Embryonic facial prominence (tissue), 1 donor: ENCODE results near the gene HNRNPLL.
A peak's percentile ranks its signal among the peaks of the same experiment; 100 is the strongest.
"Not testable (repeated sequence)": the region's sequence is repeated elsewhere in the genome, so short reads cannot be mapped to it uniquely, and the experiment has no call there.

ENCODE experiments used
- DNase-seq: peaks from one replicate; pipeline ENCODE4 v3.0.0-alpha.2; 2016; ENCODE audit errors: extremely low spot score

Gene HNRNPLL

DNA sequence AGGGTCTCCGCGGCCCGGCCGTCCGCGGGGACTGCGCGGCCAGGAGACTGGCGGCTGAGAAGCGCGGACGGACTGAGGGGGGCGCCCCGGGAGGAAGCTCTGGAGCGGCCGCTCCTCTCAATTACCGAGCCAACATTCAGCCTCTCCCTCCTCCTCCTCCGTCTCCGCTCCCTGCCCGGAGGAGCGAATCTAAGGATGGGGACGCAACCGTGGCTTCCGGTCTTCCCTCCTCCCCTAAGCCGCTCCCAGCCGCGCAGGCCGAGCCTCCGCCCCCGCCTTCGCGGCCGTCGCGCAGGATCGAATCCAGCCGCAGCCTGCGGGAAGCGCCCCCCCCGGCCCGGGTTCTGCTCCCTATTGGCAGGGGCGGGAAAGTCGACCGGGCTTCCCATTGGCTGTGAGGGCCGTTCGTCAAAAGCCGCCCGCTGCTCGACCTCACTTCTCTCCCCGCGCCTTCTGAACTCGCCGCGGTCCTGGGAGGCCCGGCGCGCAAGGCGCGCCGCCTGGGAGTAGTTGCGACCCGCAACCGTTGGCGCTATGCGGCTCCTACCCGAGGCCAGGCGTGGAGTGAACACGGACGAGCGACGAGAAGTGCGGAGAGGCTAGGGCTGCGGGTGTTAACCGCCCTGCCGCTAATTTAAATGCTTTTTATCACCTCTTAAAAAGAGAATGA, at the start of gene HNRNPLL:
Gene HNRNPLL (minus strand): TSS at position 197 of the 670 bp plus-strand sequence. CDS start 302 bp downstream, outside the sequence.
- peak; percentile 92 for DNase-seq

DNA sequence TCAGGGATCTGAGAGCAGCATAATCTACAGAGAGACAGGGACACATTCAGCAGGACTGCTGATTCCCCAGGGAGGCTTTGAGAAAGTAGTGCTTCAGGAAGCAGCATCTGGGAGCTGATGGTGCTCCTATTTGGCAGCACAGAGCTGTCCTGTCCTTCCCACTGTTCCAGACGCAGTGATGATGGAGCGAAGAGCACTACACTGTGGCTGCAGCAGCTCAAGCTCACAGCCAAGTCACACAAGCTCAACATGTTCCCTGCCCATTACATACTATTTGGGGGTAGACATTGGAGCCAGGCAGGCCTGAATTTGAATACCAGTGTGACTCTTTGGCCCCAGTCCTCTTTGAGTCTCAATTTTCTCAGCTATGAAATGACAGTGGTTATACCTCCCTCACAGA, 48.0 kb upstream of the HNRNPLL start:
- no peak for DNase-seq

DNA sequence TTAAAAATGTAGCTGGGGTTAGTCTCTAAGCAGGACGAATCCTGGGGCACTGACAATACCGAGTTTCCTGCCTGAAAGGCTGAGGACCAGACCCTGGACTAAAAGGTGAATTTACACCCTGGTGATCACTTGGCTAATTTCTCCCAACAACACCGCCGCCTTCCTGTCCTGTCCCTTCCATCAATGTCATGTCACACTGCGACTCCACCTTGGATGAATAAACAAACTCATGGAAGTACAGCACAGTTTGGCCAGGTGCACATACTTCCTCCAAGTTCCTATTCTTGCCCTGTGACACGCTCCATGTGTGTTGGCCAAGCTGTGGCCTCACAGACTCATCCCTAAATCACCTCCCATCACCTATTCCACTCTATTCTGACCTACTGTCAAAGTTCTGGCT, 47.3 kb upstream of the HNRNPLL start:
- no peak for DNase-seq

DNA sequence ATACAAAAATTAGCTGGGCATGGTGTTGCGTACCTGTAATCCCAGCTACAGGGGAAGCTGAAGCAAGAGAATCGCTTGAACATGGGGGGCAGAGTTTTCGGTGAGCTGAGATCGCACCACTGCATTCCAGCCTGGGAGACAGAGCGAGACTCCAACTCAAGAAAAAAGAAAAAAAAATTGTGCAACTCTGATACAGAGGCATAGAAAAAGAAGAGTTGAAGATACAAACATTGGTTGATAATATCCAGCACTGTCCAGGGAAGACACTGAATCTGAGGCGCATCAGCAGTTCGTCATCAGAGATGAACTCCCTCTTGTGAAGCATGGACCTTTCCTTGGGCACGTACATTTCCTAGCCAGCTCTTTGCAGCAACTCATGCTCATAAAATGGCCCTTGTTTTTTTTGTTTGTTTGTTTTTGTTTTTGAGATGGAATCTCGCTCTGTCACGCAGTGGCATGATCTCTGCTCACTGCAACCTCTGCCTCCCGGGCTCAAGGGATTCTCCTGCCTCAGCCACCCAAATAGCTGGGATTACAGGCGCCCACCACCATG, 46.5 kb upstream of the HNRNPLL start:
- no peak for DNase-seq

DNA sequence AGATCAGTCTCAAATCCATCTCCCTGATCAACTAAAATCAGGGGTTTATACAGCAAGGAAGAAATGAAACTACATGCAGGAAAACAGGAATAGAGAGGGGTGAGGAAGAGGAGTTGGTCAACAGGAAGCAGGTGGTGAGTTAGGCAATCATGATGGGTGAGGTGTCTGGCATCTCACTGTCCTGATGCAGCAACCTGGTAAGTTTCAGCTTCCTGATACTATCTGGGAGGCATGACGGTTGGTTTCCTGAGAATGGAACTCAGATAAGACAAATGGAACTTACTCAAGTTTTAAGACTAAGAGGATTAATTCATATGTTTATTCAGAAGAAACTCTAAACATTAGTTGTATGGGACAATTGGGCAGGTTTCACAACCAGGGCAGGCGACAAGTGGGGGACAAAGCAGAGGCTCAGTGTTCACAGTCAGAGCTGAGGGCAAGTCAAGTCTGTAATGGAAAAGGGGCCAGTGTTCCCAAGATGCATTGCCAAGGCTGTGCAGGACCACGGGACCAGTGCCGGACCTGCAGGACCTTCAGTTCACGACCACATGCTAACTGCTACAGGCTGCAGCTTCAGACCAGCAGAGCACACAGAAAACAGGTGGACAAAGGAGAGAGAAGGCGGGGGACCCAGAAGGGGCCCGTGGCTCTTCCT, 45.5 kb upstream of the HNRNPLL start:
- DNase-seq = no peak

DNA sequence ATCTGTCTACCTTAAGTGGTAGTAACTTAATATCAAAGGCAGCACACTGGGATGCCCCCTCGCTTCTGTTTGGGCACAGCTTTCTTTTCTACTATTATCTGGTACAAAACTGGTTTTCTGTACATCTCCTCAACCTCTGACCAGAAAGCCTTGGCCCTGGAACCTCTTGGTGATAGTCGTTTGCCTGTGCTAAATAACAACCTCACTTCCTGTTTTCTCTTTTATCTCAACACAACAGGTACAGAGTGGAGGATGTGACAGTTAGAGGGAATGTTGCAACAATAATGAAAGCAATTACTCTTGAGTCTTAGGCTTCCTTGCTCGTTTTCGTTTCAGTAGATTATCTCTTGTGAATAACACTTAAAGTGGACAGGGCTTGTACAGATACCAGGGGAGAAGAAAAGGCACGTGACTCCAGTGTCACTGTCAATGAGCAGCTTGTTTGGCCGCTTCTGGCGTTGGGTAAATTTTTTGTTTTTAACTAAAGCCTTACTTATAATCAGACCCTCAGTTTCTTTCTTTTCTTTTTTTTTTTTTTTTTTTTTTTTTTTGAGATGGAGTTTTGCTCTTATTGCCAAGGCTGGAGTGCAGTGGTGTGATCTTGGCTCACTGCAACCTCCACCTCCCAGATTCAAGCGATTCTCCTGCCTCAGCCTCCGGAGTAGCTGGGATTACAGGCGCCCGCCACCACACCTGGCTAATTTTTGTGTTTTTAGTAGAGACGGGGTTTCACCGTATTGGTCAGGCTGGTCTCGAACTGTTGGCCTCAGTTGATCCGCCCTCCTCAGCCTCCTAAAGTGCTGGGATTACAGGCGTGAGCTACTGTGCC, 41.2 kb upstream of the HNRNPLL start:
- DNase-seq = not testable (repeated sequence)

DNA sequence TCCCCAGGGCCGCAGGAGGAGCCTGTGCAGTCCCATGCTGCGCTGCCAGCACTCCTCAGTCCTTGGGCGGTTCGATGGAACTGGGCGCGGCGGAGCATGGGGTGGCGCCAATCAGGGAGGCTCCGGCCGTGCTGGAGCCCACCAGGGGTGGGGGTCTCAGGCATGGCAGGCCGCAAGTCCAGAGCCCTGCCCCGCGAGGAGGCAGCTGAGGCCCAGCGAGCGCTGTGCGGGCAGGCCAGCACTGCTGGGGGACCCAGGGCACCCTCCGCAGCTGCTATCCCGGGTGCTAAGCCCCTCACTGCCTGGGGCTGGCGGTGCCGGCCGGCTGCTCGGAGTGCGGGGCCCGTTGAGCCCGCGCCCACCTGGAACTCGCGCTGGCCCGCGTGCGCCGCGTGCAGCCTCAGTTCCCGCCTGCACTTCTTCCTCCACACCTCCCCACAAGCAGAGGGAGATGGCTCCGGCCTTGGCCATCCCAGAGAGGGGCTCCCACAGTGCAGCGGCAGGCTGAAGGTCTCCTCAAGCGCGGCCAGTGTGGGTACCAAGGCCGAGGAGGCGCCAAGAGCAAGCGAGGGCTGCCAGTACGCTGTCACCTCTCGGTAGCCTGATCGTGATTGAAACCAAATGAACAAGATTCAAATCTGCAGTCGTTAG, 40.4 kb upstream of the HNRNPLL start:
- DNase-seq = no peak

DNA sequence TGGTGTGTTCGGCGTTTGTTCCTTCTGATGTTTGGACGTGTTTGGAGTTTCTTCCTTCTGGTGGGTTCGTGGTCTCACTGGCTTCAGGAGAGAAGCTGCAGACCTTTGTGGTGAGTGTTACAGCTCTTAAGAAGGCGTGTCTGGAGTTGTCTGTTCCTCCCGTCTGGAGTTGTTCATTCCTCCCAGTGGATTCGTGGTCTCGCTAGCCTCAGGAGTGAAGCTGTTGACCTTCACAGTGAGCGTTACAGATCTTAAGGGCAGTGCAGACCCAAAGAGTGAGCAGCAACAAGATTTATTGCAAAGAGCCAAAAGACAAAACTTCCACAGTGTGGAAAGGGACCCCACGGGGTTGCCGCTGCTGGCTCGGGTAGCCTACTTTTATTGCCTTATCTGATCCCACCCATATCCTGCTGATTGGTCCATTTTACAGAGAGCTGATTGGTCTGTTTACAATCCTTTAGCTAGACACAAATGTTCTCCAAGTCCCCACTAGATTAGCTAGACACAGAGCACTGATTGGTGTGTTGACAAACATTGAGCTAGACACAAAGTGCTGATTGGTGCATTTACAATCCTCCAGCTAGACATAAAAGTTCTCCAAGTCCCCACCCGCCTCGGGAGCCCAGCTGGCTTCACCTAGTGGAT, 39.8 kb upstream of the HNRNPLL start:
- DNase-seq = not testable (repeated sequence)

DNA sequence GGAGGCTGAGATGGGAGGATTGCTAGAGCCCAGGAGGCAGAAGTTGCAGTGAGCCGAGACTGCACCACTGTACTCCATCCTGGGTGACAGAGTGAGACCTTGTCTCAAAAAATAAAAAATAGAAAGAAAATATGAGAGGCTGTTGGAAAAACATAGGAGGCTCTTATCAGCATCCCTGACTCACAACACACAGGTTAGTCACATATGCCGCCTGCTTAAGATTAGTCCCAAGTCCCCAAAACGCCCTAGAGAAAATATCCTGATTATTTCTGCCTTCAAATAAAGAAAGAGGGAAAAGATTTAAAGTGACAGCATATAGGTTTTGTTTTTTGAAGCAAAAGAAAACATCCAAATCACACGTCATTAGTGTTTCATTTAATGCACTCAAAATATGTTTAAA, 33.3 kb upstream of the HNRNPLL start:
- no peak for DNase-seq

DNA sequence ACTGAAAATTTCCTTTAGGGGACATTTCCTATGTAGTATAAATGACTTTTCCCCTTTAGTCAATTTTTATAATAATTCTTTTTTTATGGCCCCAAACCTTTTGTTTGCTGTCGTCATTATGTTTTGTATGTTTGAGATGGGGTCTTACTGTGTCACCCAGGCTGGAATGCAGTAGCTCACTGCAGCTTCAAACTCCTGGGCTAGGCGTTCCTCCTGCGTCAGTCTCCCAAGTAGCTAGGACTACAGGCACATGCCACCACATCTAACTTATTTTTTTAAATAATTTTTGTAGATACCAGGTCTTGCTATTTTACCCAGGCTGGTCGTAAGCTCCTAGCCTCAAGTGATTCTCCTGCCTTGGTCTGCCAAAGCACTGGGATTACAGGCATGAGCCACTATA, 32.4 kb upstream of the HNRNPLL start:
- no peak for DNase-seq

DNA sequence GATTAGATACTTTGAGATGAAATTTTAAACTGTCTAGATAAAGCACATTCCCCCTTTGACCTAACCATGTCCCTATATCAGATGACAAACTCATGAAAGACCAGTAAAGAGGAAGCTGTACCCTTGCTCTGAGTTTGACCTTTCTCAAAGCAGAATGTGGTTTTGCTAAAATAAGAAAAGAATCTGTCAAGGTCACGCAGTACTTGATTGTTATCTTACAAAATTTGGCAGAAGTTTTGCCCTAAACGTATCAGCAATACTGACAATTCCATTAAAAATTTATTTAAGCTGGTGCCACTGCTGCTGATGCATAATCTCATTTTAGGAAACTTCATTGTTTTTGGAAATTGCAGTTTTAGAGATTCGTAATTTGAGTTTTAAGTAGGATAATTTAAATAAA, 32.0 kb upstream of the HNRNPLL start:
- no peak for DNase-seq

DNA sequence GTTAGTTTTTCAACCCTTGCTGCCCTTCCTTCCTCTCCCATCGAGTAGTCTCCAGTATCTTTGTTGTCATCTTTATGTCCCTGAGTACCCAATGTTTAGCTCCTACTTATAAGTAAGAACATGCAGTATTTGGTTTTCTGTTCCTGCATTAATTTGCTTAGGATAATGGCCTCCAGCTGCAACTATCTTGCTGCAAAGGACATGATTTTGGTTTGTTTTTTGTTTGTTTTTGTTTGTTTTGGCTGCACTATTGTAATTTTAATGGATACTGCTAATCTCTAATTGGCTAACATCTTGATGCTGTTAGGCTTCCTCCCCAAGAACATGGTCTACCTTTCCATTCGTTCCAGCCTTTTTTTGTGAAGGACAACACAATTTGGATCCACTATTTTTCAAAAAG, 31.2 kb upstream of the HNRNPLL start:
- DNase-seq = no peak

DNA sequence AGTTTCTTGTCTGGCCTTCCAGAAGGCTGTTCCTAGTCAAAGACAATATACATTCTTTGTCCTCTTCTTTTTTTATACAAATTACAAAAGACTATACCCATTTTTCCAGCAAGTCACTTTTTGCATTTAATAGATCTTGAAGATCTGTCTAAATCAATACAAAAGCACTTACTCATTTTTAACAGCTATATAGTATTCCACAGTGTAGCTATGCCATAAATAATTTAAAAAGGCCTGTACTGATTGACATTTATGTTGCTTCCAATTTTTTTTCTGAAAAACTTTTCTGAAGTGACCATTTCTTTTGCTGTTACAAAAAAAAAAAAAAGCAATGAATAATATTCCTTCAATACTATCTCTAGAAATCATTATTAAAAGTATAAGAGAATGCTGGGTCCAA, 30.3 kb upstream of the HNRNPLL start:
- no peak for DNase-seq

DNA sequence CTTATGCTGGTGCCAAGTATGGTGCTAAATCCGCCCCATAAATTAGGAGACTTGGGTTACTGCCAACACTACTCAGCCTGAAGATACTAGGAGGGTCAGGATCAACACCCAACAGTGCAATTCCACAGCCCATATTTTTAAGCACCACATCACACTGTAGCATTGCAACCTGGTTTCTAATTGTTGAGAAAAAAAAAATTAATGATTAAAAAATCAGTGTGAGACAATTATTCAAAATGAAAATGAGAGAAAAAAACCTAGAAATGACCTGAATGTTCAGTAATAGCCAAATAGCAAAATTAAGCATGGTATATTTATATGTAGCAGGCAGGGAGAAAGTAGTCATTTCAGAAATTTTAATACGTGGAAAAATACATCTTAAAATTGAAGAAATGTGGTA, 29.2 kb upstream of the HNRNPLL start:
- DNase-seq = no peak

DNA sequence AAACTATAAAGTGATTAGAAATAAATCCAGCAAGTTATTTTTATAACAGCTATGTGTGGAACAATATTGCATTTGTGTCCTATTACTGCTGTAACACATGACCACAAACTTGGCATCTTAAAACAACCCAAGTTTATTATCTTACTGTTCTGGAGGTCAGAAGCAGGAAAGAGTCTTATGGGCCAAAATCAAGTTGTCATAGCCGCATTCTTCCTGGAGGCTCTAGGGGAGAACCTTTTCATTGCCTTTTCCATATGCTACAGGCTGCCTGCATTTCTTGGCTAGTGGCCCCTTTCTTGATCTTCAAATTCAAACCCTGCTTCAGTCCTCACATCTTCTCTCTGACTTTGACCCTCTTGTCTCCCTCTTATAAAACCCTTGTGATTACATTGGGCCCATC, 27.0 kb upstream of the HNRNPLL start:
- DNase-seq = no peak

DNA sequence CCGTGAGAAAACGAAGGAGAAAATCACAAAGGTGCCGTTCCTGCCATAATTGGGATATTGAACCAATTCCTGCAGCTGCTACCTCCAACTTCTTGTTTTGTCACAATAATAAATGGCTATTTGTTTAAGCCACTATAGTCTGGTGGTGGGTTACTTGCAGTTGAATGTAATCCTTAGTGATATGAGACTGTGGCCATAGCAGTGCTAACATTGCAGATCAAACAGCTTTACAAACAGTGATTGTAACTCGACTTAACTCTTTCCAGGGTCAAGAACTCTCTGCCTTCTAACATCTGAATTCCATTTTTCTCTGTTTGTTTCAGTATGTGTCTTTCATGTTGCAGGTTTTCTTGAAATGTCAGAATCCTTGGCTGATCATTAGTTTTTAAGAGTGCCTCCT, 24.7 kb upstream of the HNRNPLL start:
- DNase-seq = no peak

DNA sequence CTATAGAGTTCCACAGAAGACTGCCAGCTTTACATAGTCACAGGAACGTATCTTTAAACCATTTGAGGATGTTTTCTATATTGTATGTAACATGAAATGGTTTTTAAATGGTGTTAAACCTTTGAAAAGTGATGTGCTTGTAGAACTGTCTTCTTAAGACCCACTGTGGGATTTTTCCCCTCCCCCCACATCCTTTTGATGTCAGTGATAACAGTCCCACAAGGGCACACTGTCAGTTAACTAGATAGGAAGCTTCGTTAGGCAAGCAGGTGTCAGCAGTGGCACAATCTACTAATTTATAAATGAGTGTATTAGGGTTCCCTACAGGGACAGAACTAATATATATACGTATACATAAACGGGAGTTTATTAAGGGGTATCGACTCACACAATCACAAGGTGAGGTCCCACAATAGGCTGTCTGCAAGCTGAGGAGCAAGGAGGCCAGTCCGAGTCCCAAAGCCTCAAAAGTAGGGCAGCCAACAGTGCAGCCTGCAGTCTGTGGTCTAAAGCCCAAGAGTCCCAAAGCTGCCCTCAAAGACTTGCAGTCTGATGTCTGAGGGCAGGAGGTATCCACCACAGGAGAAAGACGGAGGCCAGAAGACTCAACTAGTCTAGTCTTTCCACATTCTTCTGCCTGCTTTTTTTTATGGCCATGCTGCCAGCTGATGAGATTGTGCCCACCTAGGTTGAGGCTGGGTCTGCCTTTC, 23.8 kb upstream of the HNRNPLL start:
- no peak for DNase-seq

DNA sequence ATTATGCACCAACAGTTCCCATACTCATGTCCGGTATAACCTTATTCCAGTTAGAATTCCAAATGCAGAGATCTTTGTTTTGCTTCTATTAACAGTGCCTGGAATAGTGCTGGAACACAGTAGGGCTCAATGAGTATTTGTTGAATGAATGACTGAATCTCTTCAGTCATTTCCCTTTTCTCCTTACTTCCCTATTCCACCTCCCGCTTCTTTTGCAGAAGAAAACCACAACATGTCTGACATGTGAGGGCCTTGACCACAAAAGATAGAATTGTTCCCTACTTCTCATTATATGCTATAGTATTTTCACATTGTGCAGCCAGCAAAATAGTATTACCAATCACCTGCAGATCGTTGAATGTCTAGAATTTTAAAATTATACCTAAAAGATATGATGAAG, 19.5 kb upstream of the HNRNPLL start:
- no peak for DNase-seq

DNA sequence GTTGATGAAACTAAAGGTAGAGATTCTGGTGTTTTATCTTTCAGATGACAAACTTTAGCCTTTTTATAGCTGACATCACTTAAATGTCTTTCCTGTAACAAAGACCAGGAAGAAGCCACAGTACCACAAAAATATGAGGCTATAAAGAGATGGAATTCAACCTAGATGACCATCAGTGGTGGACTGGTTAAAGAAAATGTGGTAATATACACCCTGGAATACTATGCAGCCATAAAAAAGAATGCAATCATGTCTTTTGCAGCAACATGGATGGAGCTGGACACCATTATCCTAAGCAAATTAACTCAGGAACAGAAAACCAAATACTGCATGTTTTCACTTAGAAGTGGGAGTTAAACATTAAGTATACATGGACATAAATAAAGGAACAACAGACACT, 18.3 kb upstream of the HNRNPLL start:
- DNase-seq = no peak

DNA sequence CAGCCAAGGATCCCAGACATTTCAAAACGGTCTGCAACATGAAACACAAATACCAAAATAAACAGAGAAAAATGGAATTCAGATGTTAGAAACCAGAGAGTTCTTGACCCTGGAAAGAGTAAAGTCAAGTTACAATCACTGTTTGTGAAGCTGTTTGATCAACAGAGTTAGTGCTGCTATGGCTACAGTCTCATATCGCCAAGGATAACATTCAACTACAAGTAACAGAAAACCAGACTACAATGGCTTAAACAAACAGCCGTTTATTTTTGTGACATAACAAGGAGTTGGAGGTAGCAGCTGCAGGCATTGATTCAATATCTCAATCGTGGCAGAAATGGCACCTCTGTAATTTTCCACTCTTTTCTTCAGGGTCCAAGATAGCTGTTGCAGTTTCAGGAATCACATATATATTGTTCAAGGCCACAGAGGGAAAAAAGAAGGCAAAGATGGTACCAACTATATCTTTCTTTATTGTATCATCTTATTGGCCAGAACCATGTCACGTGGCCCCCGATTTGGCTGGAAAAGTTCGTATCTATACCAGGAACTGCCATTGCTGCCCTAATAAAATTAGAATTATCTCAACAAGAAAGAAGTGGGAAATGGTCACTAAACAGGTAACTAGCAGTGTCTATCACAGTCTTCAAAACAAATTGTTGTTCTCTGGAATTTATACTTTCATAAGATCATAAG, 17.7 kb upstream of the HNRNPLL start:
- DNase-seq = peak; percentile 72
